ENCODE measurements around the gene NECAB3. TPM values are rescaled to one million over a fixed set of nuclear protein-coding genes. Genes with fewer than 3 reads are reported as not detected.
A peak's percentile ranks its signal among the peaks of the same experiment; 100 is the strongest.

The NECAB3 gene
- total and polyA plus RNA-seq, 2 of the 13 experiments (the other 11 are each of a cell fraction or from before 2014, with no cell fraction given): 61.5 to 65.5 TPM

- TF ChIP-seq NR2C2 (CRISPR knock-in tag; IDR thresholded peaks at IDR 0.05; ENCODE audit: borderline replicate concordance) (peak; percentile 74), KDM4B (CRISPR knock-in tag; IDR thresholded peaks at IDR 0.05) (peak; percentile 65; the same call in 1 of the 2 replicates), SUZ12 (IDR thresholded peaks at IDR 0.05; ENCODE audit: low read depth, low read length) (no peak), KIAA2018 (CRISPR knock-in tag; IDR thresholded peaks at IDR 0.05; ENCODE audit: borderline replicate concordance) (no peak)
- TF ChIP-seq, protein P1, sequence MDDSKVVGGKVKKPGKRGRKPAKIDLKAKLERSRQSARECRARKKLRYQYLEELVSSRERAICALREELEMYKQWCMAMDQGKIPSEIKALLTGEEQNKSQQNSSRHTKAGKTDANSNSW (CRISPR knock-in tag; IDR thresholded peaks at IDR 0.05; ENCODE audit: borderline replicate concordance): no peak
- TF ChIP-seq, protein P2, sequence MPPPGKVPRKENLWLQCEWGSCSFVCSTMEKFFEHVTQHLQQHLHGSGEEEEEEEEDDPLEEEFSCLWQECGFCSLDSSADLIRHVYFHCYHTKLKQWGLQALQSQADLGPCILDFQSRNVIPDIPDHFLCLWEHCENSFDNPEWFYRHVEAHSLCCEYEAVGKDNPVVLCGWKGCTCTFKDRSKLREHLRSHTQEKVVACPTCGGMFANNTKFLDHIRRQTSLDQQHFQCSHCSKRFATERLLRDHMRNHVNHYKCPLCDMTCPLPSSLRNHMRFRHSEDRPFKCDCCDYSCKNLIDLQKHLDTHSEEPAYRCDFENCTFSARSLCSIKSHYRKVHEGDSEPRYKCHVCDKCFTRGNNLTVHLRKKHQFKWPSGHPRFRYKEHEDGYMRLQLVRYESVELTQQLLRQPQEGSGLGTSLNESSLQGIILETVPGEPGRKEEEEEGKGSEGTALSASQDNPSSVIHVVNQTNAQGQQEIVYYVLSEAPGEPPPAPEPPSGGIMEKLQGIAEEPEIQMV (CRISPR knock-in tag; IDR thresholded peaks at IDR 0.05; ENCODE audit: low read depth): peak; percentile 99
- TF ChIP-seq, protein P3, sequence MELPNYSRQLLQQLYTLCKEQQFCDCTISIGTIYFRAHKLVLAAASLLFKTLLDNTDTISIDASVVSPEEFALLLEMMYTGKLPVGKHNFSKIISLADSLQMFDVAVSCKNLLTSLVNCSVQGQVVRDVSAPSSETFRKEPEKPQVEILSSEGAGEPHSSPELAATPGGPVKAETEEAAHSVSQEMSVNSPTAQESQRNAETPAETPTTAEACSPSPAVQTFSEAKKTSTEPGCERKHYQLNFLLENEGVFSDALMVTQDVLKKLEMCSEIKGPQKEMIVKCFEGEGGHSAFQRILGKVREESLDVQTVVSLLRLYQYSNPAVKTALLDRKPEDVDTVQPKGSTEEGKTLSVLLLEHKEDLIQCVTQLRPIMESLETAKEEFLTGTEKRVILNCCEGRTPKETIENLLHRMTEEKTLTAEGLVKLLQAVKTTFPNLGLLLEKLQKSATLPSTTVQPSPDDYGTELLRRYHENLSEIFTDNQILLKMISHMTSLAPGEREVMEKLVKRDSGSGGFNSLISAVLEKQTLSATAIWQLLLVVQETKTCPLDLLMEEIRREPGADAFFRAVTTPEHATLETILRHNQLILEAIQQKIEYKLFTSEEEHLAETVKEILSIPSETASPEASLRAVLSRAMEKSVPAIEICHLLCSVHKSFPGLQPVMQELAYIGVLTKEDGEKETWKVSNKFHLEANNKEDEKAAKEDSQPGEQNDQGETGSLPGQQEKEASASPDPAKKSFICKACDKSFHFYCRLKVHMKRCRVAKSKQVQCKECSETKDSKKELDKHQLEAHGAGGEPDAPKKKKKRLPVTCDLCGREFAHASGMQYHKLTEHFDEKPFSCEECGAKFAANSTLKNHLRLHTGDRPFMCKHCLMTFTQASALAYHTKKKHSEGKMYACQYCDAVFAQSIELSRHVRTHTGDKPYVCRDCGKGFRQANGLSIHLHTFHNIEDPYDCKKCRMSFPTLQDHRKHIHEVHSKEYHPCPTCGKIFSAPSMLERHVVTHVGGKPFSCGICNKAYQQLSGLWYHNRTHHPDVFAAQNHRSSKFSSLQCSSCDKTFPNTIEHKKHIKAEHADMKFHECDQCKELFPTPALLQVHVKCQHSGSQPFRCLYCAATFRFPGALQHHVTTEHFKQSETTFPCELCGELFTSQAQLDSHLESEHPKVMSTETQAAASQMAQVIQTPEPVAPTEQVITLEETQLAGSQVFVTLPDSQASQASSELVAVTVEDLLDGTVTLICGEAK (IDR thresholded peaks at IDR 0.05): no peak
- TF ChIP-seq, protein P3 (CRISPR knock-in tag; IDR thresholded peaks at IDR 0.05): peak; percentile 90
Observed at GRCh38 chr20:33674294-33675135, at the start of gene NECAB3 (continued).
